Adrenal gland (tissue), 12 donors: ENCODE results near the gene MORN5. TPM values are rescaled to one million over a fixed set of nuclear protein-coding genes. Genes with fewer than 3 reads are reported as not detected.

Experiments used
- DNase-seq, 7 donors: peaks; one replicate each; pipeline ENCODE4 v3.0.0-alpha.2; 2019 to 2020
- H3K27ac ChIP-seq, 5 donors: fragments of 200-600 bp; sonication (generic) in 4 of 5; 1 replicate in 3 of 5; 2 replicates in 2 of 5; pipeline versions ENCODE4 v1.5.1 to v1.8.0; 2016 to 2020; ENCODE audit warnings: mild to moderate bottlenecking in 1 of 5
- H3K27me3 ChIP-seq: fragments of 200-600 bp; 2 replicates; pipeline ENCODE4 v1.8.0; 2021
- H3K36me3 ChIP-seq, 2 donors: fragments of 200-600 bp; replicated peaks in 1 of 2; 1 replicate in 1 of 2; 2 replicates in 1 of 2; pipeline versions ENCODE4 v1.5.1 to v1.8.0; 2018 to 2022
- H3K4me1 ChIP-seq, 2 donors: fragments of 200-600 bp; replicated peaks in 1 of 2; 1 replicate in 1 of 2; 2 replicates in 1 of 2; pipeline versions ENCODE4 v1.5.1 to v1.8.0; 2018 to 2021
- H3K4me3 ChIP-seq, 4 donors: fragments of 200-600 bp; sonication (generic) in 3 of 4; one replicate each; pipeline ENCODE4 v1.5.1; 2016 to 2018
- H3K9me3 ChIP-seq, 3 donors: fragments of 200-600 bp; sonication (generic) in 1 of 3; replicated peaks in 1 of 3; 1 replicate in 2 of 3; 2 replicates in 1 of 3; pipeline versions ENCODE4 v1.5.1 to v1.8.0; 2016 to 2021
- CTCF ChIP-seq, 6 experiments: fragments of 450-650 bp in 4 of 6; fragments of 200-600 bp in 2 of 6; sonication (generic) in 1 of 6; IDR thresholded peaks; 1 replicate in 5 of 6; 2 replicates in 1 of 6; pipeline versions ENCODE4 v1.5.1 to v1.8.0; 2016 to 2021; ENCODE audit warnings: antibody characterized with exemption in 6 of 6, mild to moderate bottlenecking in 2 of 6, moderate library complexity in 1 of 6
- POLR2A ChIP-seq, 2 donors: fragments of 450-650 bp; IDR thresholded peaks; one replicate each; pipeline ENCODE4 v1.6.1; 2017; ENCODE audit warnings: antibody characterized with exemption in 2 of 2, mild to moderate bottlenecking in 2 of 2, moderate library complexity in 1 of 2
- WGBS, 4 donors: extraction: QIAGEN DNeasy Blood & Tissue Kit in 2 of 4; methylation state at CpG; one replicate each; pipeline versions ENCODE4 v1.1.5 to v1.1.7; 2013 to 2017; 5-methylcytosine and 5-hydroxymethylcytosine counted together
- intact Hi-C, 2 donors: fragments of 100-400 bp; cut with DNase I; formaldehyde crosslinking; loops; one replicate each; pipeline versions ENCODE4 v1.14.1 to v1.15.0; 2022 to 2023
- polyA plus RNA-seq, 3 donors: library from polyadenylated mRNA; stranded (reverse); fragments of 200-250 nt in 2 of 3; fragments of 350-450 nt in 1 of 3; fragmentation: Illumina TruSeq in 1 of 3; extraction: RNeasy Lipid Tissue Mini Kit (QIAGEN cat#74804) in 1 of 3; gene quantifications; one replicate each; pipeline ENCODE4 v1.2.3, GENCODE V29; 2013 to 2014
- total RNA-seq, 9 donors: library from RNA; depleted of rRNA in 4 of 9; stranded (reverse); fragments of >200 nt in 4 of 9; fragments of 120-200 nt in 1 of 9; fragmentation: NEBNext Ultra II Directional in 1 of 9; extraction: Animal tissue kit (Norgen Biotek cat#: 25700) in 1 of 9; gene quantifications; one replicate each; pipeline versions ENCODE4 v1.1.0 to v1.2.4, GENCODE V29; 2013 to 2023
- donor health status: healthy with polysubstance abuse.
- donor health status: Bipolar disorder and iron deficiency.
- donor health status: DM: yes; HTN: yes; CAD: no.
- donor health status: DM: no; HTN: no; CAD: no.
- donor health status: DM: no; HTN: no; CAD: no.
- donor health status: DM: yes; HTN: yes; CAD: no.

Gene MORN5
- total and polyA plus RNA-seq, 12 donors = 0.78 to 1.7 (median 0.80) TPM; not detected in 8

- H3K4me1 ChIP-seq = no peaks in the 10 kb centered on the region
- H3K9me3 ChIP-seq = no peaks in the 10 kb centered on the region
- no peaks in the 10 kb centered on the region for H3K36me3 ChIP-seq
- DNase-seq = no peak
- no peak overlapping the region for H3K4me3 ChIP-seq
- 83 to 98% (median 87%) methylated on average over 4 of the region's 4 CpGs for WGBS, 4 donors
- H3K27me3 ChIP-seq = peaks cover 14% of the 10 kb centered on the region
- no peak for TF ChIP-seq POLR2A (IDR thresholded peaks at IDR 0.05)
- TF ChIP-seq CTCF (IDR thresholded peaks at IDR 0.05) = no peak
- H3K27ac ChIP-seq = no peak overlapping the region
- intact Hi-C loops = no loop called here
Observed at GRCh38 chr9:122195875-122196274, 36.2 kb downstream of the MORN5 start.

GRCh38 chr9:122197426-122197825 is 37.7 kb downstream of the MORN5 start:
- no peak for DNase-seq
- Histone ChIP-seq H3K4me1 (no peaks in the 10 kb centered on the region), H3K9me3 (no peaks in the 10 kb centered on the region), H3K4me3 (no peak overlapping the region), H3K27me3 (peaks cover 14% of the 10 kb centered on the region), H3K27ac (no peak overlapping the region), H3K36me3 (no peaks in the 10 kb centered on the region)
- 56 to 66% (median 60%) methylated on average over 7 of the region's 7 CpGs for WGBS, 4 donors
- TF ChIP-seq CTCF (IDR thresholded peaks at IDR 0.05) (no peak), POLR2A (IDR thresholded peaks at IDR 0.05) (no peak)
- intact Hi-C loops = no loop called here

GRCh38 chr9:122197882-122198281 is 38.2 kb downstream of the MORN5 start:
- WGBS, 4 donors = 71 to 83% (median 76%) methylated on average over 2 to 4 of the region's 4 CpGs; no CpG with 5 or more reads in 1 of the 4 donors

DNA sequence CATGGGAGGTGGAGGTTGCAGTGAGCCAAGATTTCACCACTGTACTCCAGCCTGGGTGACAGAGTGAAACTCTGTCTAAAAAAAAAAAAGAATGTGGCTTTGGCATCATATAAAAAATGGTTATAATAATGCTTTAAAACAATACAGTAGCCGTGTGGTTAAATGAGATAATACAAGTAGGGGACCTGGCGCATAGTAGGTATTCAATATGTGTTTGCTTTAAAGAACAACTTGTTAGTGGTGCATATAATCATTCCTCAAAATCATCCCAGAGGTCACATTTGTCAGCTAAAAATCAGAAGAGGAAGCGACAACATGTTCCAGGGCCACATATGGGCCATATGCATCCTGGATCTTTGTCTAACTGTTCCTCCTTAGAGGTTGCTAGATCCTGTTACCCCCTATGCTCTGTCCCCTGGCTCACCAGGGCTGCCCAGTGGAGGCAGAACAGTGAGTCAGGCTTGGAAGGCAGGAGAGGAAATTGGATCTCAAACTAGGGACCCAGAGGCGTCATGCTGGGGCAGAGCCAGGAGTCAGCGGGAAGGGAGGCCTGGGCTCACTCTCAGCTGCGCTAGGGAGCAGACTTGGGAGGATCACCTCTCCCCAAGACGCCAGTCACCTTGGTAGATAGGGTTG is 41.4 kb downstream of the MORN5 start:
- no peak for TF ChIP-seq POLR2A (IDR thresholded peaks at IDR 0.05)
- TF ChIP-seq CTCF (IDR thresholded peaks at IDR 0.05) = no peak

More at GRCh38 chr9:122197882-122198281, 38.2 kb downstream of the MORN5 start:
- no peak for DNase-seq
- Histone ChIP-seq H3K4me1 (no peaks in the 10 kb centered on the region), H3K27me3 (peaks cover 14% of the 10 kb centered on the region), H3K9me3 (no peaks in the 10 kb centered on the region), H3K36me3 (no peaks in the 10 kb centered on the region), H3K27ac (no peak overlapping the region), H3K4me3 (no peak overlapping the region)
- intact Hi-C loops = no loop called here
- no peak for TF ChIP-seq POLR2A (IDR thresholded peaks at IDR 0.05)
- no peak for TF ChIP-seq CTCF (IDR thresholded peaks at IDR 0.05)

More for the DNA sequence above, 41.4 kb downstream of the MORN5 start:
- no peak overlapping the region for H3K4me3 ChIP-seq
- no peak for DNase-seq
- no peaks in the 10 kb centered on the region for H3K9me3 ChIP-seq
- intact Hi-C loops = no loop called here
- H3K36me3 ChIP-seq = no peaks in the 10 kb centered on the region
- WGBS, 4 donors = 81 to 94% (median 88%) methylated on average over 7 of the region's 7 CpGs
- no peak overlapping the region for H3K27ac ChIP-seq
- peaks cover 14% of the 10 kb centered on the region for H3K27me3 ChIP-seq
- no peaks in the 10 kb centered on the region for H3K4me1 ChIP-seq
